Nephron (organoid): Measurements from ENCODE around the gene PI4K2A.
A peak's percentile ranks its signal among the peaks of the same experiment; 100 is the strongest.

Experiments
- H3K27ac Mint-ChIP-seq, 3 experiments: 2 replicates each; pipeline ENCODE4 v1.8.0; 2020; ENCODE audit warnings: mixed read lengths in 3 of 3, mild to moderate bottlenecking in 2 of 3, moderate library complexity in 1 of 3
- H3K27me3 Mint-ChIP-seq: 2 replicates; pipeline ENCODE4 v1.8.0; 2021; ENCODE audit warnings: low read depth, mild to moderate bottlenecking, moderate library complexity, mixed read lengths
- H3K36me3 Mint-ChIP-seq: 2 replicates; pipeline ENCODE4 v1.8.0; 2020; ENCODE audit warnings: low read depth, mixed read lengths
- H3K4me1 Mint-ChIP-seq: 2 replicates; pipeline ENCODE4 v1.8.0; 2020; ENCODE audit warnings: mixed read lengths
- H3K4me3 Mint-ChIP-seq, 3 experiments: 2 replicates each; pipeline ENCODE4 v1.8.0; 2020; ENCODE audit warnings: mild to moderate bottlenecking in 3 of 3, mixed read lengths in 3 of 3, moderate library complexity in 2 of 3
- H3K9me3 Mint-ChIP-seq: 2 replicates; pipeline ENCODE4 v1.8.0; 2020; ENCODE audit warnings: mixed read lengths
- TF ChIP-seq, protein P1 (sequence below), 3 experiments: fragments of 200-600 bp; sonication (generic); IDR thresholded peaks; one replicate each; pipeline ENCODE4 v1.5.0; 2021; ENCODE audit warnings: antibody characterized with exemption in 3 of 3; ENCODE audit not compliant: unreplicated experiment in 3 of 3

Gene PI4K2A

GRCh38 chr10:97598407-97599271, 41.8 kb upstream of the PI4K2A start:
- H3K4me3 Mint-ChIP-seq, result no peak overlapping the region
- no peaks in the 10 kb centered on the region for H3K36me3 Mint-ChIP-seq
- peaks cover 5% of the 10 kb centered on the region for H3K27me3 Mint-ChIP-seq
- H3K27ac Mint-ChIP-seq, result no peak overlapping the region
- peaks cover 4% of the 10 kb centered on the region for H3K4me1 Mint-ChIP-seq
- no peaks in the 10 kb centered on the region for H3K9me3 Mint-ChIP-seq
- TF ChIP-seq, protein P1, sequence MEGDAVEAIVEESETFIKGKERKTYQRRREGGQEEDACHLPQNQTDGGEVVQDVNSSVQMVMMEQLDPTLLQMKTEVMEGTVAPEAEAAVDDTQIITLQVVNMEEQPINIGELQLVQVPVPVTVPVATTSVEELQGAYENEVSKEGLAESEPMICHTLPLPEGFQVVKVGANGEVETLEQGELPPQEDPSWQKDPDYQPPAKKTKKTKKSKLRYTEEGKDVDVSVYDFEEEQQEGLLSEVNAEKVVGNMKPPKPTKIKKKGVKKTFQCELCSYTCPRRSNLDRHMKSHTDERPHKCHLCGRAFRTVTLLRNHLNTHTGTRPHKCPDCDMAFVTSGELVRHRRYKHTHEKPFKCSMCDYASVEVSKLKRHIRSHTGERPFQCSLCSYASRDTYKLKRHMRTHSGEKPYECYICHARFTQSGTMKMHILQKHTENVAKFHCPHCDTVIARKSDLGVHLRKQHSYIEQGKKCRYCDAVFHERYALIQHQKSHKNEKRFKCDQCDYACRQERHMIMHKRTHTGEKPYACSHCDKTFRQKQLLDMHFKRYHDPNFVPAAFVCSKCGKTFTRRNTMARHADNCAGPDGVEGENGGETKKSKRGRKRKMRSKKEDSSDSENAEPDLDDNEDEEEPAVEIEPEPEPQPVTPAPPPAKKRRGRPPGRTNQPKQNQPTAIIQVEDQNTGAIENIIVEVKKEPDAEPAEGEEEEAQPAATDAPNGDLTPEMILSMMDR (IDR thresholded peaks at IDR 0.05; ENCODE audit: unreplicated experiment in 3 of 3), result no peak

GRCh38 chr10:97599272-97599619, 41.2 kb upstream of the PI4K2A start:
- Mint-ChIP-seq H3K4me3 (no peak overlapping the region), H3K27ac (no peak overlapping the region), H3K36me3 (no peaks in the 10 kb centered on the region), H3K27me3 (peaks cover 5% of the 10 kb centered on the region), H3K4me1 (peaks cover 4% of the 10 kb centered on the region), H3K9me3 (no peaks in the 10 kb centered on the region)
- TF ChIP-seq, protein P1 (IDR thresholded peaks at IDR 0.05; ENCODE audit: unreplicated experiment in 3 of 3), result no peak

- Mint-ChIP-seq H3K9me3 (no peaks in the 10 kb centered on the region), H3K27me3 (peaks cover 5% of the 10 kb centered on the region), H3K27ac (no peak overlapping the region), H3K4me1 (peaks cover 4% of the 10 kb centered on the region), H3K36me3 (no peaks in the 10 kb centered on the region), H3K4me3 (no peak overlapping the region)
- TF ChIP-seq, protein P1 (IDR thresholded peaks at IDR 0.05; ENCODE audit: unreplicated experiment in 3 of 3), result no peak
Measured at GRCh38 chr10:97600616-97601015, 39.9 kb upstream of the PI4K2A start.

- Mint-ChIP-seq H3K9me3 (no peaks in the 10 kb centered on the region), H3K27ac (no peak overlapping the region), H3K4me3 (no peak overlapping the region), H3K4me1 (peaks cover 4% of the 10 kb centered on the region), H3K36me3 (no peaks in the 10 kb centered on the region), H3K27me3 (peaks cover 5% of the 10 kb centered on the region)
- TF ChIP-seq, protein P1 (IDR thresholded peaks at IDR 0.05; ENCODE audit: unreplicated experiment in 3 of 3), result no peak
Measured at GRCh38 chr10:97601268-97602215, 38.9 kb upstream of the PI4K2A start.

- Mint-ChIP-seq H3K9me3 (no peaks in the 10 kb centered on the region), H3K4me1 (peaks cover 9% of the 10 kb centered on the region), H3K4me3 (no peak overlapping the region), H3K27ac (peak overlapping the region in 1 of 3 experiments; percentile 50), H3K27me3 (no peaks in the 10 kb centered on the region), H3K36me3 (no peaks in the 10 kb centered on the region)
- TF ChIP-seq, protein P1 (IDR thresholded peaks at IDR 0.05; ENCODE audit: unreplicated experiment in 3 of 3), result no peak
Measured at GRCh38 chr10:97607095-97607636, 33.3 kb upstream of the PI4K2A start.
